GM04504 (cell line): ENCODE results near the gene CGB7.
"Not testable (repeated sequence)": the region's sequence is repeated elsewhere in the genome, so short reads cannot be mapped to it uniquely, and the experiment has no call there.

Experiments
- DNase-seq: peaks from one replicate; pipeline ENCODE4 v3.0.0-alpha.2; 2012; ENCODE audit warnings: low read depth

CGB7 gene

DNA sequence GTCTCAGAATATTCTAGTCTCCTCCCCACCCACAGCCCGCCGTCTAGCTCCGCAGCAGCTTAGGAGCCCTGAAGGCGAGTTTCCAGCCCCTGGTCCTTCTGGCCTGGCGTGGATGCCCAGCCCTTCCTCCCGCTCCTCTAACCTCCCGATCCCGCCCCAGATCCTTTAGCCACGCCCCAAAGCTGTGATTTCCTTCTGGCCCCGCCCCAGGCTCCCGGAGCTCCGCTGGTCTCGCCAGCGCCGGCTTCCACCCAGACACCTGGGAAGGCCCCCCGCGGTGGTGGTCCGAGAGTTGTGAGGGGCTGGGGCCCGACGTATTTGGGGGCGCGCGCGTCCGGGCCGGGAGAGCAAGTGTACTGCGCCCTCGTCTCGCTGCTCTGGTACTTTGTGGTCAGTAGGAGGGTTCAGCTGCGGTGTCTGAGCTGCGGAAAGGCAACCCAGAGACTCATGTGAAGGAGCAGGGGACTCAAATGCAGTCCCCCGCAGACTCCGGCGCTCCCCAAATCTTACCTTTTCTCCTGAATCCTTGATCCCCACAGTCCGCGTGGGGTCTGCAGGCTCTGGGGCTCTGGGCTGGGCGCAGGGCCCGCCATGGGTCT lies at the start of gene CGB7:
CGB7 (minus strand) TSS at position 114 of the 599 bp plus-strand sequence. CDS start 2,374 bp downstream, outside the sequence.
- DNase-seq, result no peak

DNA sequence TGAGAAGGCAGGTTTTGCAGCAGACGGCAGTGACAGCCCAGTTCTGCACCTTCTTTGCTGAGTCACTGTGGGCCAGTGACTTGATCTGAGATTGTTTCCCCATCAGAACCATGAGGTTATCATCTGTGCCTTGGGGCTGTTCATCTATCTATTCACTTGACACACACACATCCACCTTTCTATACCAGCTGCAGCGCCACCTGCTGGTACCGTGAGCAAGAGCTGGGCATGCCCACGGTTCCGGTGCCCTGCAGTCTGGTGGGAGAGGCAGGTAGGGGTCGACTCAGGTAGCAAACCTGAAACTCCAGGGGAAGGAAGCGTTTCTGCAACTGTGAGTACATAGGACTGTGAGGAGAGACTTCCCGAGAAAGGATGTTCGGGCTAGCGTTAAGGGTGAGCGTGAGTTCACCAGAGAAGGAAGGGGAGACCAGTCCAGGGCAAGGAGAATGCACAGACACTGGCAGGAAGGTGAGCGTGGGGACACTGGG lies 49.1 kb upstream of the CGB7 start:
- DNase-seq, result no peak

DNA sequence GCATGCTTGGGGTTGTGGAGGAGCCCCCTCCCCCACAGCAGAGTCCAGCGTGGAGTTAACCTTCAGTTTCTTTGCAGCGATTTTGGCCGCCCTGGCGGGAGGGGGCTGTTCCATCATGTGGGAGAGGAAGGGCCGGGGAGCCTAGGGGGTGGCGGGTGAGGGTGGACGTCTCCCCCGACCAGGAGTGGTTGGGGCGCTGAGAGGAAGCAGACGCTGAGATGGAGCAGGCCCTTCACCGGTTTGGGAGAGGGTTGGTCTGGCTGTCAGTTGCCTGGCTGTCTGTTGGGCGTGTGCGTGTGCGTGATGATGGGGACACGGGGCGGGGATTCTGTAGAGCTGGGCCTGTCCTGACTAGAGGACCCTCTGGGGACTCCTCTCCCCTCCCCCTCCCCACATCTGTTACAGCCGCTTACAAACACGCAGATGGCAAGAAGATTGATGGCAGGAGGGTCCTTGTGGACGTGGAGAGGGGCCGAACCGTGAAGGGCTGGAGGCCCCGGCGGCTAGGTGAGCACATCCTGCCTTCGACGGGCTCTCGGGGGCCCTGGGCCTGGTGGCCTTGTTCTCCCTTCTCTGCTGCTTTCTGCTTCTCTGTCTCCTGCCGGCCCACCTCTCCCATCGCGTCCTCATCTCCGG lies 46.8 kb upstream of the CGB7 start:
- no peak for DNase-seq

DNA sequence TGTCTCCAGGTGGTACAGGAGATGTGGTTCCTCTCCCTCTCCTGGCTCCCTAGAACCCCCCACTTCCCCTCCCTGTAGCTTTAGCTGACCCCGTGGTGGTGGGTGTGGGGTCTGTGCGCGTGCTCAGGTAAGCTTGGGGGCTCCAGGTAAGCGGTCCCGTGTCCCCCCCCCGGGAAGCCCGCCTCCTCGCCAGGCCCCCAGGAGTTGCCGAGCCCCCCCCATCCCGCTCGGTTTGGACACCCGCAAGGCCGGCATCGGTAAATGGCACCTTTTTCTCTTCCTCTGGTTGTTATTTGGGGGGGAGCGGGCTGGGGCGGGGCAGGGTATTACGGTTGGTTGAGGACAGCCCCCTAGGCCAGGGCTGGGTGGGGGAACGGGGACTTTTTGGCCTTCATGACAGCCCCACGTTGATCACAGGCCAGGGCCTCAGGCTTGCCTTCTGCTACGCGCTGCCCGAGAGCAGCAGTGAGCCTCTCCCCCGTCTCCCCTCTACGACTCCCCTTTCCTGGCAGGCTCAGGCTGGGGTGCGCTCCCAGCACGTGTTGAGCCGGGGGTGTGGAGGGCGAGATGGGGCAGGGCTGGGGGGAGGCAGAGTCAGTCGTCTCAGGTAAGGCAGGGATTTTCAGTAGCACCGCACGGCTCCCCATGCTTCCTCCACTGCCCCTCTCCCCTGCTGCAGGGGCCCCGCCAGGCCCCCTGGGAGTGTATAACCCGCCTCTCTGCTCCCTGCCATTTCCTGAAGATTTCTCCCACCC lies 46.0 kb upstream of the CGB7 start:
- no peak for DNase-seq

DNA sequence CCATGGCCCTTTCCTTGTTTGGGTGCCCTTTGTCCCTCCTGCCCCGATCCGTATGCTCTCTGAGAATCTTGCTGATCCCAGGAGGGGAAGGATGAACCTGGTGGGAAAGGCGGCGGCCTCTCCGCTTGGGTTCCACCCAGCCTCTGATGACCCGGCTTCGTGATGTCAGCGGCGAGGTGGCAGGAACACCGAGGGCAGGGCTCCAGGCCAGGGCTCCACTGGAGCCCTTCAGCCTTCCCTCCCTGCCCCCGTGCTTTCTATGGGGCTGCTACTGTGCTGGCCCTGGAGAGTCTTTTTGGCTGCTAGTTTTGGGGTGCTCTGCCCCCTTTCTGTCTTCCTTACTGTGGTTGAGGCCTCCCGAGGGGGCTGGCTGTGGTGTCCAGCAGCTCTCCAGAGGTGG lies 44.8 kb upstream of the CGB7 start:
- no peak for DNase-seq

DNA sequence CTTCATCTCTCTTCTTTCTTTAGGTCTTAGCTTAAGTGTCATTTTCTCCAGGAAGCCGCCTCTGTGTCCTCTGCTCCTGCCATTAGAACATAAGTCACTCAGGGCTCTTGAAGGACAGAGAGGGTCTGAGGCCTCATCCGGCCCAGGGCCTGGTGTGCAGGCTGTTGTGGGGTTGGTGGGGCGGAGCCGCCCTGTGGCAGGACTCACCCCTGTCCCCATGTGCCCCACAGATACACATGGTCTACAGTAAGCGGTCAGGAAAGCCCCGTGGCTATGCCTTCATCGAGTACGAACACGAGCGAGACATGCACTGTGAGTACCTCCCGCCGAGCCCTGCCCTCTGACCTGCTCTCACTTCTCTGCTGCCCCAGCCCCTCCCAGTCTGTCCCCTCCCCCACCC lies 43.6 kb upstream of the CGB7 start:
- DNase-seq, result no peak

DNA sequence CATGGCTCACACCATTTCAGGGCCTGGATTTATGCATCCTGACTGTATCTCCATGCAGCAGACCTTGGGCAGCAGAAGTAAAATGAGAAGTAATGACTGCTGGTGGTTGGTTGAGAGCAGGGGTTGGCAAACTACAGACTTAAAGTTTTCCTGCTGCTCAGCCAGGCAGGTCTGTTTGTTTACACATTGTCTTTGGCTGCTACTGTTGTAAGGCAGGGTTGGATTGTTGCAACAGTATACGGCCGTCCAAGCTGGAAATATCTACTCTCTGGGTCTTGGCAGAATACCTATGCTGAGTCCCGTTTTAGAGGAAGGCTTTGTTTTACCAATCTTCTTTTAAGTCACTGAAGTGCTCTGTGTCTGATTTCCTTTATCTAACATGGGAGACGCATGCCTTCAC lies 41.2 kb upstream of the CGB7 start:
- no peak for DNase-seq

DNA sequence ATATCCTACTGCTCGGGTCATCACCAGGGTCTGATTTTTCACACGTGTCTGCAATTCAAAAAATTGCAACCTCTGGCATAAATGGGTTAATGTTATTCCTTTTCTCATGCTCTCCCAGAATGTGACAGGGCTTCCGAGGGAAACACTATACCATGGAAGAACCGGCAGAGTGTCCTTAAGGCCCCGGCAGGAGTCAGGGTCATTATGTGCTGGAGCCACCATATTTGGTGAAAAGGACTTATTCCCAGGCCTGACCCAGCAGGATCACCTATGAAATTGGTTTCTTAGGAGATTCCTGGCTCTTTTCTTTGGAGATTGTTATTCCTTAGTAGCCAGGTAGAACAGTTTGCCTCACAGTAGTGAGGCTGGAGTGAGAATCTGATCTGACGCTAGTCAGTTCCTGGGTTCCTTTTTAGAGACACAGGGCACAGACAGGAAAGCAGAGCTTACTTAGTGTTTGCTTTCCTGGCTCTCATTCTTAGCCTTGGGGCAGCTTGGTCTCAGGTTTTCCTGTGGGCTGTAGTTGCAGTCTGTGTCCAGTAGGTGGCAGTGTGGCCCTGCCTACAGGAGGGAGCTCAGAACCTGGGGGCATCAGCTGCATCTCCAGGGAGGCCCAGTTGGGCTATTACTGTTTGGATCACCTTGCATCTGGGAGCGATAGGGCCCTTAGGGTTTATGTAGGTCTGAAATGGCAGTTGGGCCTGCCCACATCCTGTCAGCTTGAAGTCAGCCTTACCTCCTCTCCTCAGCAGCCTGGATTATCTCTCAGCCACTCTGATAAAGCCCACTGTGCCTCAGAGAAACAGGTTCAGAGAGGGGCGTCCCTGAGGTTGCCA lies 40.1 kb upstream of the CGB7 start:
- peak; percentile 57 for DNase-seq

DNA sequence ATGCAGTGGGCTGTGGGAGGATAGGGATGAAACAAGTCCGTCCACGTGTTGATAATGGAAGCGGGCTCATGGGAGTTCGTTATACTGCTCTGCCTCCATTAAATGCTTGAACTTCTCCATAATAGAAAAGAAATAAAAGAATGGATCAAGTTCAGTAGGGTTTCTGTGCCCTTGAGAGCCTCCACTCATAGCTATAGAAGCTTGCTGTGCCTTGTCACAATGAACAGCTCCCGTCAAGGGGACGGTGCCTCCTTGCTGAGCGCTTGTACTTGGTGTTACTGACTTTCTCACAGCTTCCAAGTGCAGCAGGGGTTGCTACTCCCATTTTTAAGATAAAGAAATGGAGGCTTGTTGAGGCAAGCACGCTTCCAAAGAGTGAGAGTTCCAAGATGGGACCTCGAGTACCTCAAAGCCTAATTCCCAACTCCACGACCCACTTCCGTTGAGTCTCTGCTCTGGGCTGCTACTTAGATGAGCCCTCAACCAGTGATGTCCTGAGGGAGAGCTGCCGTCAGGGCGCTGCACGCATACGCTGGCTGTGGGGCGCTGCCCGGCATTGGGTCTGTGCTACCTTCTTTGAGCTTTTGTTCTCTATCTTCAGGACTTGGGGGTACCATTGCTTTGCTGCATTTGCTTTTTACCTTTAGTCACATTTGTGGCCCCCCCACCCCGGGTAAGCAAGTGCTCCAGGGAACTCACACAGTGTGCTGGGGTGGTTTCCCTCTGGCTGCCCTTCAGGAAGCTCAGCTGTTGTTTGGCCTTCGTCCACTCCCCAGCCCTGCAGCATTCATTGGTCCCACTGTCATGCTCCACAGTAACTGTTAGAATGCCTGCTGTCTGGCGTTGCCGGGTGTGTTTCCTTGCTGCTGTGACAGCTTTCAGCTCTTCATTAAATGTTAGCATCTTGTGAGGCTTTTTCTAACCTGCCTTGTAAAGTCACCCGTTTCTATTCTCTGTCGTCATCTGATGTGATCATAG lies 37.2 kb upstream of the CGB7 start:
- DNase-seq, result no peak

DNA sequence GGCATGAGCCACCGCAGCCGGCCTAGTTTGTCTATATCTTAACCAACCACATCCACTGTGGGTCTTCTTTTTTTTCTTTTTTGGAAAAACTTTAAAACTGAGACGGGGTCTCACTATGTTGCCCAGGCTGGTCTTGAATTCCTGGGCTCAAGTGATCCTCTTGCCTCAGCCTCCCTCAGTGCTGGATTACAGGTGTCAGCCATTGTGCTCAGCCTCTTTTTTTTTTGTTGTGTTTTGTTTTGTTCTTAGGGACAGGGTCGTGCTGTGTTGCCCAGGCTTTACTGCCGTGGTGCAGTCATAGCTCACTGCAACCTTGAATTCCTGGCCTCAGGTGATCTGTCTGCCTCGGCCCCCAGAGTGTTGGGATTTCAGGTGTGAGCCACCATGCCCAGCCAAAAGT lies 35.1 kb upstream of the CGB7 start:
- DNase-seq, result no peak

DNA sequence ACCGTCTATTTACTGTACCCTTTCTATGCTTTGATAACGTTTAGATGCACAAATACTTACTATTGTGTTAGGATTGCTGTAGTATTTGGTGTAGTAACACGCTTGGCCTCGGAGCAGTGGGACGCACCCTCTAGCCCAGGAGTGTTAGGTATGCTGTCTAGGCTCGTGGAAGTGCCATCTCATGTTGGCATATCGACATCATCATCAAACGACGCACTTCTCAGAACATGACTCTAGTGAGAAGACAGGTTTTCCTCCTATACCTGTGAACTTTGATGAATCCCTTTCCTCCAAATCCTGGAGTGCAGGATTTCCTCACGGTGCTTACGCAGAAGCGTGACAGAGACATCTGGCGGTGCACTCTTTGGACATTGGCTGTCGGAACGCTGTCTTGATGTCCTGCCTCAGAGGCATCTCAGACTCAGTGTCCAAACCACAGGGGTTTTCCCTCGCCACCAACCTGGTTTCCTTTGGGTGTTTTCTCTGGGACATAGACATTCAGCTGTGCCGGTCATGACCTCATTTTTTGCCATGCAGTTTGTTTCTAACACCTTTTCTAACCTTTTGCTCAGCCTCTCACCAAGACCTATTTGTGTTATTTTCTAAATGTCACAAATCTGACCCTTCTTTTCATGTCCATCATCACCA lies 34.0 kb upstream of the CGB7 start:
- DNase-seq, result no peak

DNA sequence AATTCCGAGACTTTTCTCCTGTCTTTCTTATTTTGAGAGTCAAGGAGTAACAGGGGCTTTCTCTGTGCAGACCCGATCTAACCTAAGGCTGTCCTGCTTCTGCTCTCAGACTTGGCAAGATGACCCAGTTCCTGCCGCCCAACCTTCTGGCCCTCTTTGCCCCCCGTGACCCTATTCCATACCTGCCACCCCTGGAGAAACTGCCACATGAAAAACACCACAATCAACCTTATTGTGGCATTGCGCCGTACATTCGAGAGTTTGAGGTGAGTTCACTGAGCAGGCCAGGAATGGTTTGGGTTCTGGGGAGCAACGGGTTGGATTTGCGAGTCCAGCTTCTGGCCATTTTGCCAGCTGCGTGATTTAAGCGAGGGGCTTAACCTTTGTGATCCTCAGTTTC lies 28.7 kb upstream of the CGB7 start:
- DNase-seq, result no peak

DNA sequence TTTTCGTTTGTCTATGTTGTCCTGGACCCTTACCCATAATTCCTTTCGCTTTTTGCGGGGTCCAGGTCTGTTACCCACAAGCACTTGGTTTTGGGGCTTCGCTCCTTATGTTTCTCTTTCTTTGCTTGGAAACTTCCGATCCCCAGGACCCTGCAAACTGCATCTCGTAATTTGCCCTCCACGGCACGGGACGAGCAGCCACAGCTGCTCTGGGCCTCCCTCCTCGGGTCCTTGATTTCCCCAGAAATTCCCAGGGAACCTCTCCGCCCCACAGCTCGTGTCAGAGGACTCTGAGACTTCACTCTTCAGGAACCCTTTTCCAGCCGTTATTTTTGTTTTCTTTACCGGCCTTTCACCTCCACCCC lies 28.3 kb upstream of the CGB7 start:
- DNase-seq, result no peak

DNA sequence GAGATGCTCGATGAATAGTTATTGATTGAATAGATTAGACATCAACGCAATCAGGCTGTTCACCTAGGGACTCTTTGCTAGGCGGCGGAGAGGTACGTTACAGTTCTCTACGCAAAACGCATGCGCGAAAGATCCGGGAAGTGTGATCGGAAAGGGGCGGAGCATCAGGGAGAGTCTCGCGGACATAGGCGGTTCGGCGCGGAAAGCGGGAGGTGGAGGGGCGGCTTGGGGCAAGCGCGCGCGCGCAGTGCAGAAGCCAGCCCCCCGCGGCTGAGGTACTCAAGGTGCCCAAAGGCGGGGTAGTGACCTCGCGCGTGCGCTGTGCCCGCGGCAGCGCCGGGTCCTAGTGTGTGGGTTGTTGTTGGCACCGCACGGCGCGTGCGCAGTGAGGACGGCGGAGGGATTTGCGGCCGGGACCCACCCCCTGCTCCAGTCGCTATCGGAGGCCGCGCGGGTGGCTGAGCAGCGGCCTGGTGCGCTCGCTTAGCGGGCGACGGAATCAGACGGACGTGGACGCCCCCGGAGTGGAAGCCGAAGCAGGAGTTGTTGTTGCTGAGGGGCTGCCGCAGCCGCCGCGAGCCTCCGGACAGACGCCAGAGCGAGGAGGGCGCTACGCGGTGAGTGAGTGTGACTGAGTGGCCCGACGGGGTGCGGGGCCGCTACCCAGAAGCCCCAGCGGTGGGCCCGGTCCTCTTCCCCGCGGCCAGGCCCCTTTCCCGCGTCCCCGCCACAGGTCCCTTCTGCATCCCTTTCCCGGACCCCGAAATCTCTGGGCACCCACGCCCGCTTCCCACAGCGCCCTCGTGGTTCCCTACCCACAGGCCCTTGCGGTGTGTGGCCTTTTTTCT lies 27.7 kb upstream of the CGB7 start, which contains the start of gene SNRNP70:
SNRNP70 (plus strand) TSS at position 432 of the 848 bp plus-strand sequence. CDS start 964 bp downstream, outside the sequence.
- peak; percentile 99 for DNase-seq

DNA sequence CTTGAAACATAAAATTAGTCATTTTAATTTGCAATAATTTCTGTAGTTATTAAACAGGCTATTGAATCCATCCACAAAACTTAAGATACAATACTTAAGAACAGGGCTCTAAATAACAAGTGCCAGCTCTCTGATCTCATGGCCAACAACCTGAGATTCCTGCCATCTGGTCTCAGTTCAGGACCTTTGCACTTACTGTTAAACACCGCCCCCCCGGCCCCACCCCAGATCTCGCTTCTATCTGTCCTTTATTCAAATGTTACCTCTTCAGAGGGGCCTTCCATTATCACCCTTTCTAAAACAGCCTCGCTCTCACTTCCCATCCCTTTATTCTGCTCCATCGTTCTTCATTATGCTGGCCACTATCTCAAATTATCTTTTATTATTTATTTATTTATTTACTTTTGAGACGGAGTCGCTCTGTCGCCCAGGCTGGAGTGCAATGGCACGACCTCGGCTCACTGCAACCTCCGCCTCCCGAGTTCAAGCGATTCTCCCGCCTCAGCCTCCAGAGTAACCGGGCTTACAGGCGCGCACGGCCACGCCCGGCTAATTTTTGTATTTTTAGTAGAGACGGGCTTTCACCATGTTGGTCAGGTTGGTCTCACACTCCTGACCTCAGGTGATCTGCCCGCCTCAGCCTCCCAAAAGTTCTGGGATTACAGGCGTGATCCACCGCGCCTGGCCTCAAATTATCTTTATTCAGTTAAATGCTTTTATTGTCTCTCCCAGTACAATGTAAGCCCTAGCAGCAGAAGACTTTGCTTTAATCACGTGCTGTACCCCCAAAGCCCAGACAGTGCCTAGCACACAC lies 26.9 kb upstream of the CGB7 start:
- DNase-seq, result no peak

DNA sequence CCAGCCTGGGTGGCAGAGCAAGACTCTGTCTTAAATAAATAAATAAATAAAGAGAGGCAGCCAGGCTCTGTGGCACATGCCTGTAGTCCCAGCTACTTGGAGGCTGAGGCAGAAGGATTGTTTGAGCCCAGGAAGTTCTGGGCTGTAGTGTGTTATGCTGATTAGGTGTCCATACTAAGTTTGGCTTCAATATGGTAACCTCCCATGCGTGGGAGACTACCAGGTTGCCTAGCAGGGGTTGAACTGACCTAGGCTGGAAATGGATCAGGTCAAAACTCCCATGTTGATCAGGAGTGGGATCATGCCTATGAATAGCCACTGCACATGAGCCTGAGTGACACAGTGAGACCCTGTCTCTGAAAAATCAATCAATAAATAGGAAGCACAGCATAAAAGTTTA lies 23.7 kb upstream of the CGB7 start:
- DNase-seq, result no peak

DNA sequence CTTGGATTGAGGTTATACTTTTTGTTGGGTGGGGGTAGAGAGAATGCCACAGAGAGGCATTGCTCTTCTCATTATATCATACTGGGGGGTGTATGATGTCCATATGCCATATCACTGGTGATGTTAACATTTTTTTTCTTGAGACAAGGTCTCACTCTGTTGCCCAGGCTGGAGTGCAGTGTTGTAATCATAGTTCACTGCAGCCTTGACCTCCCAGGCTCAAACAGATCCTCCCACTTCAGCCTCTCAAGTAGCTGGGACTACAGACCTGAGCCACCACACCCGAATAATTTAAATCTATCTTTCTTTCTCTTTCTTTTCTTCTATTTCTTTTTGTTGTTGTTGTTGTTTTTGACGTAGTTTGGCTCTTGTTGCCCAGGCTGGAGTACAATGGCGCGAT lies 22.8 kb upstream of the CGB7 start:
- DNase-seq, result no peak

DNA sequence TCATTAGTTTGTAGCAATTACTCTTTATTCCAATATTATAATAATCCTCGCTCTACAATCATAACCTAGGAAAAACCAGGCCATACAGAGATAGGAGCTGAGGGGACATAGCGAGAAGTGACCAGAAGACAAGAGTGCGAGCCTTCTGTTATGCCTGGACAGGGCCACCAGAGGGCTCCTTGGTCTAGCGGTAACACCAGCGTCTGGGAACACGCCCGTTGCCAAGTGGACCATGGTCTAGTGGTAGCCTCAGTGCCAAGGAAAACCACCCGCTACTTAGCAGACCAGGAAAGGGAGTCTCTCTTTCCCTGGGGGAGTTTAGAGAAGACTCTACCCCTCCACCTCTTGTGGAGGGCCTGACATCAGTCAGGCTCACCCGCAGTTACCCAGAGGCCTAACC lies 17.3 kb upstream of the CGB7 start:
- DNase-seq, result not testable (repeated sequence)
